ENCODE data around the gene PCDHGC5.

Gene PCDHGC5

DNA sequence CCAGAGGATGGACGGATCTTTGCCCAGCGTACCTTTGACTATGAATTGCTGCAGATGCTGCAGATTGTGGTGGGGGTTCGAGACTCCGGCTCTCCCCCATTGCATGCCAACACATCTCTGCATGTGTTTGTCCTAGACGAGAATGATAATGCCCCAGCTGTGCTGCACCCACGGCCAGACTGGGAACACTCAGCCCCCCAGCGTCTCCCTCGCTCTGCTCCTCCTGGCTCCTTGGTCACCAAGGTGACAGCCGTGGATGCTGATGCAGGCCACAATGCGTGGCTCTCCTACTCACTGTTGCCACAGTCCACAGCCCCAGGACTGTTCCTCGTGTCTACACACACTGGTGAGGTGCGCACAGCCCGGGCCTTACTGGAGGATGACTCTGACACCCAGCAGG lies 1.9 kb downstream of the PCDHGC5 start:
- no peak overlapping the region for H3K27ac ChIP-seq

DNA sequence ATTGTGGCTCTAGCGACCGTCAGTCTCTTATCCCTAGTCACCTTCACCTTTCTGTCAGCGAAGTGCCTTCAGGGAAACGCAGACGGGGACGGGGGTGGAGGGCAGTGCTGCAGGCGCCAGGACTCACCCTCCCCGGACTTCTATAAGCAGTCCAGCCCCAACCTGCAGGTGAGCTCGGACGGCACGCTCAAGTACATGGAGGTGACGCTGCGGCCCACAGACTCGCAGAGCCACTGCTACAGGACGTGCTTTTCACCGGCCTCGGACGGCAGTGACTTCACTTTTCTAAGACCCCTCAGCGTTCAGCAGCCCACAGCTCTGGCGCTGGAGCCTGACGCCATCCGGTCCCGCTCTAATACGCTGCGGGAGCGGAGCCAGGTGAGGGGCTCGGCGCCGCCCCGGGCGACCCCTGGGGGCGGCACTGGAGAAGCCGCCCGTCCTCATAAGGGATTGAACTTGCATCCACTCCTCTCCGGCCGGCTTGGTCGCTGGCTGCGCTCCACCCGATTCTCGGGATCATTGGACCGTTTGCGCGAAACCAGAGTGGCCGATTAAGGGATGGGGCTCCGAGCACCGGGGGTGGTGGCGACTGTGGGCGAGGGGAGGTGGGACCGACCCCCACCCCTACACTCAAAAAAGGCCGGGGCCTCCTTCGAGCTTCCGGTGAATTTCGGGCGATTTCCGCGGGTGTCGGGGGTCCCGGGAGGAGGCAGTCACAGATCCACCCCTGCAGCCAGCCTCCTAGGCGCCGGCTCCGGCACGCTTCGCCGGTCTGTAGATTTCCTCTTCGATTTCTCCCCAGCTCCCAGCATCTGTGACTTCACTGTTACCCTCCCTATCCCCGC lies 2.7 kb downstream of the PCDHGC5 start:
- TF ChIP-seq CTCF (IDR thresholded peaks at IDR 0.05) (no peak), ZFX (IDR thresholded peaks at IDR 0.05; ENCODE audit: borderline replicate concordance) (no peak)
- no peak overlapping the region for H3K27ac ChIP-seq

More for the DNA sequence above, 1.9 kb downstream of the PCDHGC5 start:
- TF ChIP-seq ZFX (IDR thresholded peaks at IDR 0.05; ENCODE audit: borderline replicate concordance) (no peak), CTCF (IDR thresholded peaks at IDR 0.05) (no peak)

- no peak overlapping the region for H3K27ac ChIP-seq
- TF ChIP-seq ZFX (IDR thresholded peaks at IDR 0.05; ENCODE audit: borderline replicate concordance), result no peak
- TF ChIP-seq CTCF (IDR thresholded peaks at IDR 0.05), result no peak
These were observed 3.4 kb downstream of the PCDHGC5 start for GRCh38 chr5:141492168-141492885.

DNA sequence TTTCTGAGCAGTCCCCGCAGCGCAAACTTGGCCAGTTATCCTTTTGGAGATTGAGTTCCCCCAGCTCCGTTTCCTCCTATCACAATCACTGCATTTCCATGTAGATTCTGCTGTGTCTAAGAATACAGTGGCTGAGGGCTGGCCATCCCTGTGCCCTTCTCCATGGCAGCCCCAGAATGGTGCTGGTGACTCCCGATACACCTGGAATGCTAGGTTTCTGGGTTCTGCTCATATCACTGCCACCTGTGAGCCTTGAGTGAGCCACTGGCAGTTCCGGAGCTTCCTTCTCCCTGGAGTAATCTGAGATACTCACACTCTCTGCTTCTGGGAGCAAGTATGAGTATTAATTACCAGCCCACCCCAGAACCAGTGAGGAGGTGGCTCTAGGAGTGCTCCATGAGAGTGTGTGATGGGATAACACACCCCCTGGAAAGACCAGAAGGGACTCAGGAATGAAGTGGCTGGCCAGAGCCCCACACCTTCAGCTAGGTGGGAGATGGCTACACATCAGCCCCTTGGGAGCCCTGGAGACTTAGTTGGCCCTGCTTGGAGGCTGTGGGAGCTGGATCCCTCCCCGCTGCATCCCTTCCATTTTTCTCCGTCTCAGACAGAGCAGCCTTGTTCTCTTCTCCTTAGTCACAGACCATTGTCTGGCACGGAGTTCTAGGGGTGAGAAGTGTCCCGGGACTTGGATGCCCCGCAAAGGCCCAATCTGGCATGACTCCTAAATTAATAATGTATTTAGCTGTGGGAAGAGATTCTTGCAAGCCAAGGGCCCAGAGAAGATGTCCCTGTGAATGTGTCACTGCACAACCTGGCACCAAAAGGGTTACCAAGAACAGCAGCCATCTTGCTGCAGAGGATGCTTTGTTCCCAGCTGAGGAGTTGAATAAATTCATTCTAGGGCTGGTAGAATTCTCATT lies 4.9 kb downstream of the PCDHGC5 start:
- no peak overlapping the region for H3K27ac ChIP-seq
- TF ChIP-seq ZFX (IDR thresholded peaks at IDR 0.05; ENCODE audit: borderline replicate concordance) (no peak), CTCF (IDR thresholded peaks at IDR 0.05) (no peak)

DNA sequence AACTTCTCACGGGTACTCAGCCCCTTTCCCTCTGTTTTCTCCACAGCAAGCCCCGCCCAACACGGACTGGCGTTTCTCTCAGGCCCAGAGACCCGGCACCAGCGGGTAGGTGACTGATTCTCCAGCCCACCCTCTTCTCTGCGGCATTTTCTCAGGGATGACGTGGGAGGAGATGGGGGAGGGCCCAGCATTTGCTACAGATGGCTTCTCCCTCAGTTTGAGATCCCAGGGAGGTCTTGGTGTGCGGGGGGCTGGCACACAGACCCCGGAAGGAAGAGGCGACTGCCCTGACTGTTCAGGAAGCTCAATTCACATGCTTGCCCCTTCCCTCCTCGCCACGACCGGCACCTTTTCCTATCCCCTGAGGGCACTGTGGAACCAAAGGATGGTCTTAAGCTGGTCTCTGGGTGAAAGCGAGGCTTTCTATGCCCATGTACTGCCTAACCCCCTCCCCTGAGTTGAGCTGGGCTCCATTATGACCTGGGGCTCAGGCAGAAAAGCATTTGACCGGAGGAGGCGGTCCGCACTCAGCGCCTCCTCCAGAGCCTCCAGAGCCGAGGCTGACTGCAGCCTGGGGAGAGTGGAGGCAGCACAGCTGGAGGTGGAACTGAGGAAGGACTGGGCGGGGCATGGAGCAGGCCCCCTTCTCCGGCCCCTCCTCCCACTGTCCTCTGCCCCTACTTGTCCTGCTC lies 6.0 kb downstream of the PCDHGC5 start:
- H3K27ac ChIP-seq, result no peak overlapping the region
- TF ChIP-seq ZFX (IDR thresholded peaks at IDR 0.05; ENCODE audit: borderline replicate concordance) (no peak), CTCF (IDR thresholded peaks at IDR 0.05) (no peak)

- no peak overlapping the region for H3K27ac ChIP-seq
- TF ChIP-seq CTCF (IDR thresholded peaks at IDR 0.05), result no peak
- TF ChIP-seq ZFX (IDR thresholded peaks at IDR 0.05; ENCODE audit: borderline replicate concordance), result no peak
These were observed 6.6 kb downstream of the PCDHGC5 start for GRCh38 chr5:141495453-141495811.

Measured in 22Rv1 (cell line).